ENCODE results near the gene DOK1.

GRCh38 chr2:74584088-74584645, 29.6 kb downstream of the DOK1 start:
- no peak for TF ChIP-seq CTCF (IDR thresholded peaks at IDR 0.05)
- no peak for TF ChIP-seq POLR2A (IDR thresholded peaks at IDR 0.05)
- no peak for TF ChIP-seq POLR2AphosphoS5 (IDR thresholded peaks at IDR 0.05; ENCODE audit: insufficient read depth in 1 of 2, low read depth in 1 of 2)
